Measurements from ENCODE around the gene CMTR1. TPM values are rescaled to one million over a fixed set of nuclear protein-coding genes. Genes with fewer than 3 reads are reported as not detected.

The CMTR1 gene
- total RNA-seq, 1 experiment from 2014 or later: 36.4 TPM

DNA sequence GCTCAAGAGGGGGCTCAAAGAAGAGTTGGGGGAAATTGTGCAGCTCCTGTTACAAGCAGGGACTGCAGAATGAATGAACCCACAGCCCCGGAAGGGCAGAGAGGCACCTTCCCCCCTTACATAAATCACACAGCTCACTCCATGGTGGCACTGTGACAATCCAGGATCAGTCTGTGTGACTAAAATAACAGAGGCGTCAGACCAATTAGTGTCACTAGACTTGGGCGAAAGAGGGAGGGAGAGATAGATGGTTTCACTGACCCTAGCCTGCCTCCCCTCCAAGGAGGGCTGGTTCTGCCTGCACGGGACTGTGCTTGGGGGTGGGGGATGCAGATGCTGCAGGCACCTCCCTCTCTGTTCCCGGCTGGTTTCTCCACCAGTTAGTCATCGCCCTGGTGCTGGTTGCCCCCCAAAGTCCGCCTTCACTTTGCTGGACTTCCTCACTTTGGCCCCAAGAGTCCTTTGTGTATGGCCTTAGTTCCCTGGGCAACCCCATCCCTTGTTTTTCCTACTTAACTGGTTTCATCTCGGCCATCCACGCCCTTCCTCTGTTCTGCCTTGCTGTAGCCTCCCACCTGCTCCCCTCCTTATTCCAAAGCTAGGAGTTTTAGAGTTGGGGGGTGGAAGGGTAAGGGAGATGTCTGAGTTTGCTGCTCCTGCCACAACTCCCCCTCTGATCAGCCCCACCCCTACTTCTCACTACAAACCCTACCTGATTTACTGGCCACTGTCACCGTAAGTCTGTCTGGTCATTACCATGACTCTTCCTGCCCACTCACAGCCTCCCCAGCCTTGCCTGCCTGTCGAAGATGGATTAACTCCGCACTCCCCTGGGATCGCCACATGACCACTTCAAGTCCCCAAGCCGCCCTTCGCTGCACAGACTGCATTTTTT lies 48.9 kb downstream of the CMTR1 start:
- no peak overlapping the region for H3K4me2 ChIP-seq (ENCODE audit: low read length)
- H3F3A ChIP-seq (ENCODE audit: low read length, unreplicated experiment): no peaks in the 10 kb centered on the region
- no peak for TF ChIP-seq EZH2 (IDR thresholded peaks at IDR 0.05; ENCODE audit: low read length, unreplicated experiment)
- DNase-seq: no peak
- H3K9me3 ChIP-seq (ENCODE audit: low read length): no peaks in the 10 kb centered on the region
- intact Hi-C loops (cut with micrococcal nuclease): loop anchor here (5.0 to 10.0 kb wide), 2 partner anchors 85 to 97 kb away; no protein-coding TSS in a partner anchor
- H3K36me3 ChIP-seq (ENCODE audit: low read depth, low read length): peaks cover 15% of the 10 kb centered on the region; the same call in 1 of the 2 replicates
- H3K27ac ChIP-seq (ENCODE audit: low read length): no peak overlapping the region
- ChIA-PET POLR2A (ENCODE audit: unreplicated experiment) (no interaction called here), CTCF (no interaction called here)
- H3K4me1 ChIP-seq (ENCODE audit: insufficient read depth, low read length): no peaks in the 10 kb centered on the region
- H2AFZ ChIP-seq (ENCODE audit: low read length): no peak overlapping the region
- ATAC-seq: no peak
- no peaks in the 10 kb centered on the region for H3K9me2 ChIP-seq (replicated peaks; ENCODE audit: low read length)
- no peak overlapping the region for H3K4me3 ChIP-seq (ENCODE audit: low read length)
- no peaks in the 10 kb centered on the region for H3K27me3 ChIP-seq (ENCODE audit: low read length)
- no peaks in the 10 kb centered on the region for H4K20me1 ChIP-seq (ENCODE audit: low read length)
- no peak overlapping the region for H3K9ac ChIP-seq (ENCODE audit: low read length)
- BruUV-seq (replicated peaks): no TSS peak
- no peaks in the 10 kb centered on the region for H3K79me2 ChIP-seq (ENCODE audit: low read length)

DNA sequence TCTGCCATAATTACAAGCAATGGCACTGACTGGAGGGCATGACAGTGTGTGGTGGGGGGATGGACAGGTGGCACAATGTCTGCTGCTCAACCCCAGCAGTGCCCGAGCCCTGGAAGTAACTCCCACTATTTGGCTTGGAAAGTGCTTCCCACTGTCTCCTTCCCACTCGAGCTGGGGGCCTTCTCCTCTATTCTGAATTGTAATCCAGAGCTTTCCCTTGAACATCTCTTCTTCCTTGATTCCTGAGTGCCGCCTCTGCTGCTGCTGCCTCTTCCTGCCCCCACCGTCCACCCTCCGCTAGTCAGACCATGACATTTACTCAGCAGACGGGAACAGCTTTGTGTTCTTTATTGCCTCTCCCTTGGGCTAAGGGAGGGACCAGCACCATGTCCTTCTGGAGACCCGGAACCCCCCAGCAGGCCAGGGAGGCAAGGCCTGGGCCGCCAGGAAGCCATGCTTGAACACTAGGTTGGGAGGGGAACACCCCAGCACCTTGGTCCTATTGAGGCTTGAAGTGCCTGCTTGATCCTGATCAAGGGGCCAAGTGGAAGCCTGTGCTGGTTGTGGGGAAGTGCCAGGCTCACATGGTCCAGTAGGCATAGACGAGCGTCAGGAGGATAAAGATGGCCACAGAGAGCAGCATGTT lies 49.7 kb downstream of the CMTR1 start:
- ATAC-seq (no peak), DNase-seq (no peak)
- TF ChIP-seq EZH2 (IDR thresholded peaks at IDR 0.05; ENCODE audit: low read length, unreplicated experiment): no peak
- no peak for TF ChIP-seq EZH2phosphoT487 (IDR thresholded peaks at IDR 0.05; ENCODE audit: borderline replicate concordance, low read length)
- TF ChIP-seq, protein P1, sequence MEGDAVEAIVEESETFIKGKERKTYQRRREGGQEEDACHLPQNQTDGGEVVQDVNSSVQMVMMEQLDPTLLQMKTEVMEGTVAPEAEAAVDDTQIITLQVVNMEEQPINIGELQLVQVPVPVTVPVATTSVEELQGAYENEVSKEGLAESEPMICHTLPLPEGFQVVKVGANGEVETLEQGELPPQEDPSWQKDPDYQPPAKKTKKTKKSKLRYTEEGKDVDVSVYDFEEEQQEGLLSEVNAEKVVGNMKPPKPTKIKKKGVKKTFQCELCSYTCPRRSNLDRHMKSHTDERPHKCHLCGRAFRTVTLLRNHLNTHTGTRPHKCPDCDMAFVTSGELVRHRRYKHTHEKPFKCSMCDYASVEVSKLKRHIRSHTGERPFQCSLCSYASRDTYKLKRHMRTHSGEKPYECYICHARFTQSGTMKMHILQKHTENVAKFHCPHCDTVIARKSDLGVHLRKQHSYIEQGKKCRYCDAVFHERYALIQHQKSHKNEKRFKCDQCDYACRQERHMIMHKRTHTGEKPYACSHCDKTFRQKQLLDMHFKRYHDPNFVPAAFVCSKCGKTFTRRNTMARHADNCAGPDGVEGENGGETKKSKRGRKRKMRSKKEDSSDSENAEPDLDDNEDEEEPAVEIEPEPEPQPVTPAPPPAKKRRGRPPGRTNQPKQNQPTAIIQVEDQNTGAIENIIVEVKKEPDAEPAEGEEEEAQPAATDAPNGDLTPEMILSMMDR (conservative IDR thresholded peaks at IDR 0.05; ENCODE audit: low read depth, low read length): no peak
- intact Hi-C loops (cut with micrococcal nuclease): loop anchor here (5.0 to 10.0 kb wide), 2 partner anchors 85 to 98 kb away; no protein-coding TSS in a partner anchor
- no peaks in the 10 kb centered on the region for H4K20me1 ChIP-seq (ENCODE audit: low read length)
- ChIA-PET POLR2A (ENCODE audit: unreplicated experiment) (no interaction called here), CTCF (no interaction called here)
- H3K27ac ChIP-seq (ENCODE audit: low read length): no peak overlapping the region
- H3K4me3 ChIP-seq (ENCODE audit: low read length): no peak overlapping the region
- no peaks in the 10 kb centered on the region for H3K9me2 ChIP-seq (replicated peaks; ENCODE audit: low read length)
- no peaks in the 10 kb centered on the region for H3K4me1 ChIP-seq (ENCODE audit: insufficient read depth, low read length)
- peaks cover 15% of the 10 kb centered on the region; the same call in 1 of the 2 replicates for H3K36me3 ChIP-seq (ENCODE audit: low read depth, low read length)
- no peak overlapping the region for H2AFZ ChIP-seq (ENCODE audit: low read length)
- no peaks in the 10 kb centered on the region for H3K9me3 ChIP-seq (ENCODE audit: low read length)
- no peaks in the 10 kb centered on the region for H3F3A ChIP-seq (ENCODE audit: low read length, unreplicated experiment)
- H3K4me2 ChIP-seq (ENCODE audit: low read length): no peak overlapping the region
- no peaks in the 10 kb centered on the region for H3K27me3 ChIP-seq (ENCODE audit: low read length)
- H3K79me2 ChIP-seq (ENCODE audit: low read length): no peaks in the 10 kb centered on the region
- BruUV-seq (replicated peaks): TSS peak; percentile 15
- no peak overlapping the region for H3K9ac ChIP-seq (ENCODE audit: low read length)

DNA sequence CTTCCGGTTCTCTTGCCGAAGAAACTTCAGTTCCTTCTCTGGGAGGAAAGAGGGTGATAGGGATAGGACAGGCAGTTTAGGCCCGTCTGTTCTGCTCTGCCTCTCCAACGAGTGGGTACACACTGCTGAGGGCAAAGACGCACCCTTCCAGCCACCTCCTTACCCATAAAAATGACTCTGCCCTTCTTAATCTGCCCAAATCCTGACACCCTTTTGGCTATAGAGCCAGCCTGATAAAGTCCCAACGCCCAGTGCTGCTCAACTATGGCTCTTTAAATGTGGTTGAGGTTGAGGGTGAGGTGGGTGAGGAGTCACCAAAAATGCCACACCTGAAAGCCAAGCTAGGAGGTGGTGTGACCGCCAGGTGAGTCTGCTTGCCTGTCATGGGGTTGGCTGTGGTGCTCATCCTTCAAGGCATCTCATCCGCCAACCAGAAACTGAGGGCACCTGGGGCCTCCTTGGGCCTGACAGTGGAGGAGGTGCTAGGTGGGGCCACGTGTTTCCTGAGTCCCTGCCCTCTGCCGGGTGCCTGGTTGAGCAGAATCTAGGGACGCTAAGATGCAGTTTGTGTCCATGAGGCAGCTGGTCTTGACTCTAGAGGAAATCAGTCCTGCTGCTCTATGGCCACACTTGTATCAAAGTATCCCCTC lies 50.4 kb downstream of the CMTR1 start:
- H3K36me3 ChIP-seq (ENCODE audit: low read depth, low read length): peaks cover 13% of the 10 kb centered on the region; the same call in 1 of the 2 replicates
- no peaks in the 10 kb centered on the region for H3K27me3 ChIP-seq (ENCODE audit: low read length)
- no peak overlapping the region for H3K27ac ChIP-seq (ENCODE audit: low read length)
- H3K4me2 ChIP-seq (ENCODE audit: low read length): no peak overlapping the region
- no peak overlapping the region for H3K4me3 ChIP-seq (ENCODE audit: low read length)
- no peaks in the 10 kb centered on the region for H3F3A ChIP-seq (ENCODE audit: low read length, unreplicated experiment)
- intact Hi-C loops (cut with micrococcal nuclease): loop anchor here (5.0 to 10.0 kb wide), 2 partner anchors 84 to 99 kb away; no protein-coding TSS in a partner anchor
- no peaks in the 10 kb centered on the region for H3K79me2 ChIP-seq (ENCODE audit: low read length)
- no peaks in the 10 kb centered on the region for H4K20me1 ChIP-seq (ENCODE audit: low read length)
- CTCF ChIA-PET: no interaction called here
- no TSS peak for BruUV-seq (replicated peaks)
- no peaks in the 10 kb centered on the region for H3K9me2 ChIP-seq (replicated peaks; ENCODE audit: low read length)
- no peak overlapping the region for H2AFZ ChIP-seq (ENCODE audit: low read length)
- H3K9ac ChIP-seq (ENCODE audit: low read length): no peak overlapping the region
- TF ChIP-seq EZH2phosphoT487 (IDR thresholded peaks at IDR 0.05; ENCODE audit: borderline replicate concordance, low read length): no peak
- no peaks in the 10 kb centered on the region for H3K4me1 ChIP-seq (ENCODE audit: insufficient read depth, low read length)
- DNase-seq (peak; percentile 33), ATAC-seq (peak; percentile 20; the same call in 1 of the 2 replicates)
- H3K9me3 ChIP-seq (ENCODE audit: low read length): no peaks in the 10 kb centered on the region
- POLR2A ChIA-PET (ENCODE audit: unreplicated experiment): no interaction called here

Data from PC-3 (cell line).